Stimulated activated CD4-positive, alpha-beta T cell treated with anti-CD3 and anti-CD28 coated beads, Interleukin-15, amount 100 ng/mL, for 24 hours (primary cell): ENCODE measurements around the gene MAGEA1.
"Not testable (repeated sequence)": the region's sequence is repeated elsewhere in the genome, so short reads cannot be mapped to it uniquely, and the experiment has no call there.

Experiments
- DNase-seq: peaks from one replicate; pipeline ENCODE4 v3.0.0-alpha.2; 2020

Gene MAGEA1

GRCh38 chrX:153179131-153179530 is at the start of gene MAGEA1:
MAGEA1 (plus strand) TSS chrX:153179284; CDS start chrX:153182390, 3,106 bp downstream.
- DNase-seq = no peak

GRCh38 chrX:153132924-153133323 is 46.2 kb upstream of the MAGEA1 start:
- DNase-seq = not testable (repeated sequence)

- DNase-seq = not testable (repeated sequence)
Observed at GRCh38 chrX:153139074-153139473, 40.0 kb upstream of the MAGEA1 start.

- DNase-seq = not testable (repeated sequence)
Observed at GRCh38 chrX:153146288-153146687, 32.8 kb upstream of the MAGEA1 start.

GRCh38 chrX:153153516-153153915 is 25.6 kb upstream of the MAGEA1 start:
- DNase-seq = no peak

GRCh38 chrX:153157450-153157849 is 21.6 kb upstream of the MAGEA1 start:
- no peak for DNase-seq

GRCh38 chrX:153158319-153158718 is 20.8 kb upstream of the MAGEA1 start:
- no peak for DNase-seq

GRCh38 chrX:153161952-153162351 is 17.1 kb upstream of the MAGEA1 start:
- DNase-seq = no peak

- DNase-seq = no peak
Observed at GRCh38 chrX:153164733-153165132, 14.4 kb upstream of the MAGEA1 start.

GRCh38 chrX:153168423-153168822 is 10.7 kb upstream of the MAGEA1 start:
- DNase-seq = not testable (repeated sequence)

- DNase-seq = no peak
Observed at GRCh38 chrX:153181822-153182221, 2.7 kb downstream of the MAGEA1 start.

GRCh38 chrX:153184787-153185186 is 5.7 kb downstream of the MAGEA1 start:
- DNase-seq = no peak

- DNase-seq = no peak
Observed at GRCh38 chrX:153190381-153190780, 11.3 kb downstream of the MAGEA1 start.

- no peak for DNase-seq
Observed at GRCh38 chrX:153200462-153200861, 21.4 kb downstream of the MAGEA1 start.

- DNase-seq = no peak
Observed at GRCh38 chrX:153206425-153207046, 27.5 kb downstream of the MAGEA1 start.

GRCh38 chrX:153209347-153209746 is 30.3 kb downstream of the MAGEA1 start:
- DNase-seq = no peak

- DNase-seq = no peak
Observed at GRCh38 chrX:153214934-153215333, 35.9 kb downstream of the MAGEA1 start.

- DNase-seq = no peak
Observed at GRCh38 chrX:153216926-153217325, 37.8 kb downstream of the MAGEA1 start.

GRCh38 chrX:153225438-153226098 is 46.5 kb downstream of the MAGEA1 start:
- no peak for DNase-seq

GRCh38 chrX:153226344-153227185 is 47.5 kb downstream of the MAGEA1 start:
- DNase-seq = peak; percentile 19
